Measurements from ENCODE around the gene HSD17B4. TPM values are rescaled to one million over a fixed set of nuclear protein-coding genes. Genes with fewer than 3 reads are reported as not detected.
"Not testable (repeated sequence)": the region's sequence is repeated elsewhere in the genome, so short reads cannot be mapped to it uniquely, and the experiment has no call there.

The HSD17B4 gene
- polyA plus RNA-seq, 3 donors from 2014 or later: 52.6 to 108 (median 57.1) TPM

GRCh38 chr5:119445544-119445943 is 6.8 kb upstream of the HSD17B4 start:
- H3K4me3 Mint-ChIP-seq: no peak overlapping the region
- H3K9me3 Mint-ChIP-seq: peaks cover 0 to 2% (median 0%) of the 10 kb centered on the region in 6 donors
- H3K4me1 Mint-ChIP-seq: no peaks in the 10 kb centered on the region
- peaks cover 11 to 15% (median 15%) of the 10 kb centered on the region in 3 donors for H3K27me3 Mint-ChIP-seq (ENCODE audit: low read depth in 3 of 3)
- no peak overlapping the region for H3K27ac Mint-ChIP-seq
- DNase-seq: no peak
- no peaks in the 10 kb centered on the region for H3K36me3 Mint-ChIP-seq

- no peak for DNase-seq
- Mint-ChIP-seq H3K36me3 (no peaks in the 10 kb centered on the region), H3K4me1 (peaks cover 16 to 24% of the 10 kb centered on the region in 2 donors), H3K27ac (no peak overlapping the region), H3K4me3 (no peak overlapping the region), H3K27me3 (ENCODE audit: low read depth in 3 of 3) (peaks cover 5 to 13% (median 7%) of the 10 kb centered on the region in 3 donors), H3K9me3 (no peaks in the 10 kb centered on the region)
Observed at GRCh38 chr5:119449882-119450281, 2.4 kb upstream of the HSD17B4 start.

- H3K9me3 Mint-ChIP-seq, DNase-seq, H3K36me3 Mint-ChIP-seq, H3K27ac Mint-ChIP-seq: not testable (repeated sequence)
- peak overlapping the region in 1 of 5 donors; percentile 9 for H3K4me3 Mint-ChIP-seq
- H3K4me1 Mint-ChIP-seq: peaks cover 16 to 24% of the 10 kb centered on the region in 2 donors
- H3K27me3 Mint-ChIP-seq (ENCODE audit: low read depth in 3 of 3): peaks cover 5 to 13% (median 7%) of the 10 kb centered on the region in 3 donors
Observed at GRCh38 chr5:119450627-119451026, 1.7 kb upstream of the HSD17B4 start.

GRCh38 chr5:119451561-119451960 is 736 bp upstream of the HSD17B4 start:
- no peak for DNase-seq
- Mint-ChIP-seq H3K27ac (peak overlapping the region in 1 of 6 donors; percentile 75), H3K9me3 (no peaks in the 10 kb centered on the region), H3K4me3 (peak overlapping the region; percentile 92 to 97 (median 95)), H3K36me3 (peaks cover 0 to 2% (median under 1%) of the 10 kb centered on the region in 3 donors), H3K4me1 (peaks cover 18 to 24% of the 10 kb centered on the region in 2 donors), H3K27me3 (ENCODE audit: low read depth in 3 of 3) (peaks cover 5 to 13% (median 7%) of the 10 kb centered on the region in 3 donors)

- peaks cover 5 to 13% (median 7%) of the 10 kb centered on the region in 3 donors for H3K27me3 Mint-ChIP-seq (ENCODE audit: low read depth in 3 of 3)
- H3K36me3 Mint-ChIP-seq: peaks cover 0 to 7% (median 5%) of the 10 kb centered on the region in 3 donors
- H3K4me3 Mint-ChIP-seq: peak overlapping the region; percentile 92 to 97 (median 95)
- H3K27ac Mint-ChIP-seq: peak overlapping the region; percentile 75 to 92 (median 86)
- H3K9me3 Mint-ChIP-seq: no peaks in the 10 kb centered on the region
- peaks cover 18 to 29% of the 10 kb centered on the region in 2 donors for H3K4me1 Mint-ChIP-seq
- no peak for DNase-seq
Observed at GRCh38 chr5:119452060-119452372, 281 bp upstream of the HSD17B4 start.

- DNase-seq: no peak
- peaks cover 5 to 10% (median 7%) of the 10 kb centered on the region in 3 donors for H3K27me3 Mint-ChIP-seq (ENCODE audit: low read depth in 3 of 3)
Observed at GRCh38 chr5:119453040-119453373, 710 bp downstream of the HSD17B4 start.

GRCh38 chr5:119454171-119454570 is 1.9 kb downstream of the HSD17B4 start:
- Mint-ChIP-seq H3K27ac (no peak overlapping the region), H3K9me3 (no peaks in the 10 kb centered on the region), H3K27me3 (ENCODE audit: low read depth in 3 of 3) (peaks cover 5 to 7% (median 7%) of the 10 kb centered on the region in 3 donors), H3K4me1 (peaks cover 19 to 37% of the 10 kb centered on the region in 2 donors), H3K36me3 (peaks cover 0 to 14% (median 8%) of the 10 kb centered on the region in 3 donors), H3K4me3 (peak overlapping the region in 2 of 5 donors; percentile 92 to 96)
- no peak for DNase-seq

More at GRCh38 chr5:119453040-119453373, 710 bp downstream of the HSD17B4 start:
- peak overlapping the region; percentile 75 to 92 (median 86) for H3K27ac Mint-ChIP-seq
- peaks cover 0 to 14% (median 8%) of the 10 kb centered on the region in 3 donors for H3K36me3 Mint-ChIP-seq
- H3K4me3 Mint-ChIP-seq: peak overlapping the region; percentile 92 to 97 (median 95)
- peaks cover 18 to 30% of the 10 kb centered on the region in 2 donors for H3K4me1 Mint-ChIP-seq
- H3K9me3 Mint-ChIP-seq: no peaks in the 10 kb centered on the region

GRCh38 chr5:119458911-119459632 is 6.8 kb downstream of the HSD17B4 start:
- peaks cover 0 to 16% (median 10%) of the 10 kb centered on the region in 3 donors for H3K36me3 Mint-ChIP-seq
- peaks cover 3 to 19% of the 10 kb centered on the region in 2 donors for H3K4me1 Mint-ChIP-seq

GRCh38 chr5:119465640-119466039 is 13.3 kb downstream of the HSD17B4 start:
- no peak for DNase-seq
- H3K27me3 Mint-ChIP-seq (ENCODE audit: low read depth in 3 of 3): peaks cover 0 to 2% (median 0%) of the 10 kb centered on the region in 3 donors
- H3K4me3 Mint-ChIP-seq: no peak overlapping the region
- H3K4me1 Mint-ChIP-seq: peaks cover 3 to 30% of the 10 kb centered on the region in 2 donors
- H3K27ac Mint-ChIP-seq: no peak overlapping the region
- H3K9me3 Mint-ChIP-seq: peaks cover 10 to 23% (median 11%) of the 10 kb centered on the region in 6 donors
- H3K36me3 Mint-ChIP-seq: peaks cover 42 to 44% (median 43%) of the 10 kb centered on the region in 3 donors

More at GRCh38 chr5:119458911-119459632, 6.8 kb downstream of the HSD17B4 start:
- H3K27me3 Mint-ChIP-seq (ENCODE audit: low read depth in 3 of 3): no peaks in the 10 kb centered on the region
- DNase-seq: no peak
- H3K9me3 Mint-ChIP-seq: no peaks in the 10 kb centered on the region
- no peak overlapping the region for H3K27ac Mint-ChIP-seq
- no peak overlapping the region for H3K4me3 Mint-ChIP-seq

GRCh38 chr5:119468286-119468685 is 16.0 kb downstream of the HSD17B4 start:
- Mint-ChIP-seq H3K27ac (no peak overlapping the region), H3K4me3 (no peak overlapping the region), H3K4me1 (peaks cover 7 to 36% of the 10 kb centered on the region in 2 donors), H3K27me3 (ENCODE audit: low read depth in 3 of 3) (peaks cover 0 to 2% (median 0%) of the 10 kb centered on the region in 3 donors), H3K9me3 (peaks cover 10 to 23% (median 11%) of the 10 kb centered on the region in 6 donors), H3K36me3 (peaks cover 45 to 57% (median 51%) of the 10 kb centered on the region in 3 donors)
- no peak for DNase-seq

GRCh38 chr5:119470105-119470763 is 17.9 kb downstream of the HSD17B4 start:
- Mint-ChIP-seq H3K36me3 (peaks cover 45 to 55% (median 49%) of the 10 kb centered on the region in 3 donors), H3K27me3 (ENCODE audit: low read depth in 3 of 3) (peaks cover 0 to 2% (median 0%) of the 10 kb centered on the region in 3 donors), H3K9me3 (peaks cover 10 to 23% (median 11%) of the 10 kb centered on the region in 6 donors), H3K4me1 (peaks cover 5 to 32% of the 10 kb centered on the region in 2 donors), H3K27ac (no peak overlapping the region), H3K4me3 (no peak overlapping the region)
- no peak for DNase-seq

GRCh38 chr5:119470851-119471451 is 18.7 kb downstream of the HSD17B4 start:
- H3K4me1 Mint-ChIP-seq: peaks cover 5 to 25% of the 10 kb centered on the region in 2 donors
- no peak overlapping the region for H3K27ac Mint-ChIP-seq
- peaks cover 42 to 56% (median 45%) of the 10 kb centered on the region in 3 donors for H3K36me3 Mint-ChIP-seq
- DNase-seq: no peak
- H3K4me3 Mint-ChIP-seq: no peak overlapping the region
- peaks cover 0 to 1% (median 0%) of the 10 kb centered on the region in 3 donors for H3K27me3 Mint-ChIP-seq (ENCODE audit: low read depth in 3 of 3)
- peaks cover 10 to 23% (median 11%) of the 10 kb centered on the region in 6 donors for H3K9me3 Mint-ChIP-seq

GRCh38 chr5:119473241-119473640 is 20.9 kb downstream of the HSD17B4 start:
- Mint-ChIP-seq H3K4me3 (no peak overlapping the region), H3K27ac (no peak overlapping the region), H3K4me1 (peaks cover 5 to 11% of the 10 kb centered on the region in 2 donors), H3K36me3 (peaks cover 40 to 55% (median 46%) of the 10 kb centered on the region in 3 donors), H3K9me3 (peaks cover 4 to 17% (median 7%) of the 10 kb centered on the region in 6 donors), H3K27me3 (ENCODE audit: low read depth in 3 of 3) (peaks cover 0 to 1% (median 0%) of the 10 kb centered on the region in 3 donors)
- no peak for DNase-seq
